GM19455 (cell line): ENCODE measurements around the gene RBM20.

Experiments
- ATAC-seq: cut with Tn5 transposase; IDR thresholded peaks from one replicate; pipeline ENCODE4 v1.9.1; 2021; ENCODE audit not compliant: unreplicated experiment

RBM20 gene

DNA sequence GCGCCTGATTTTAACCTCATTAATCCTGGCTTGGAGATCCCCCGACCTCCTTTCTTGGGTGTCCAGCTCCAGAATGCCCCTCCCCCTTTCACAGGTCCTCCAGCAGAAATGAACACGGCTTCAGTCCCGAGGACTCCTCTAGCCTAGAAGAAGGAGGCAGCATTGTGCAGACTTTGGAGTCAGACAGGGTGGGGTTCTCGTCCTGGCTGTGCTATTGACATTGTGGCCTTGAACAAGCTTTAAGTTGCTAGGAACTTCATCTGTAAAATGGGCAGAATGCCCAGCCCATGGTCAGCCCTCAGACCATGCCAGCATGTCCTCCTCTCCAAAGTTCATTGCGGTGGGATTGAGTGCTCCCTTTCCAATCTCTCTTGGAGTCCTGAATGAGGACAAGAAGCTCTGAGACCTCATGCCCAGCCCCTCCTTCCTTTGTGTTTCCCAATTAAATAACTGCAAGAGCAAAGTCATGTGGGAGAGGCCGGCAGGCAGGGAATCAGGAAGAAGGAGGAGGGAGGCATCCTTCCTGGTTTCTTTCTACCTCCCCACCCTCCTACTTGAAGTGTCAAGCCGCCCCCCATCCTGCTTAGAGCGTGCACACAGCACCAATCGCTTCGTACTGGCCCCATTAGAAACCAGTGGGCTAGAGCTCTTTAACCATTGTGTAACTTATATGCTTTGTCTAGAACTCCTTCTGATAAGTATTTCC is 86.4 kb downstream of the RBM20 start:
- no peak for ATAC-seq

DNA sequence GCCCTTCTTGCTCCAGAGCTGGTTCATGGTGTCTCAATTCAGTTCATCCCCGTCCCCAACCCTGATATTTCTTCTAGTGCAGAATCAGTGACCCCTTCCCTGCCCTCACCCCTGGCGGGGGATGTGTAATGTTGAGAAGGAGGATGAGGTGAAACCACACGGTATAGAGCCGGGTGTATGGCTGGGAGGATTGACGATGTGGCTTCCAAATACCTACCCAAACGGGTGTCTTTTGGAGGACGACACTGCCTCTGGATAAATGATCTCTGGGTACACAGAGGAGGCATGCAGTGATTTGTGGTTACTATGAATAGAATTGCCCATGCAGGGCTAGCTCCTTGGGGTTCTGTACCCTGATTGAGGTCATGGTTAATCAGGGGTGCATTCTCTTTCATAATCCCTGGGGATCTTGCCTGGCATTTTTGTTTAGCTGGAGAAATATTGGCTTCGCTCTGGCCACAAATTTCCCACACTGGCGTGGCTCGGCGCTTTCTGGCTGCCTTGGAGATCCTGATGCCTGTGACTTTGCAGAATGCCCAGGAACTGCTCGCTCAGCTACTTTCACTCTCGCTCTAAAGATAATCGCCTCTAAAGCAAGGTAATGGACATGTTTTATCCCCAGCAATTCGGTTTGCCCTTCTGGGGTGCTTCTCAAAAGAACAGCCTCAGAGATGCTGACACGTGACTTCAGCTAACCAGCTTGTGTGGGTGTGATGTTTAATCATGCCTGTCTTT is 89.2 kb downstream of the RBM20 start:
- ATAC-seq: no peak

DNA sequence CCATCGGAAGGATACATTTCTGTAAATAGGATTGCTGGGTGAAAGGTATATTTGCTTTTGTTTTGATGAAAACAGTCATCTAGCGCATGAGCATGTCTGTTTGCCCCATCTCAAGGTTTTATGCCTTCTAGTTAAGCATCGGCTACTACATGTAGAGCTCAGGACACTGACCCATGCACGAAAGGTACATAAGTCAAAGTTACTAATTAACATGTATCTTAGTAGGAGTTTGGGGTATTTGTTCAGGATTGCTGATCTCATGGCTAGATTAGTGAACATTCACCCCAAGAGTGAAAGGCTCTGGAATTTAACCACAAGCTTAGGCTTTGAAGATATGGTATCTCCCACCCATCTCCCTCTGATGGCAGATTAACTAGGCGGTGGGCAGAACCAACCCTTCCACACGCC is 91.5 kb downstream of the RBM20 start:
- no peak for ATAC-seq

DNA sequence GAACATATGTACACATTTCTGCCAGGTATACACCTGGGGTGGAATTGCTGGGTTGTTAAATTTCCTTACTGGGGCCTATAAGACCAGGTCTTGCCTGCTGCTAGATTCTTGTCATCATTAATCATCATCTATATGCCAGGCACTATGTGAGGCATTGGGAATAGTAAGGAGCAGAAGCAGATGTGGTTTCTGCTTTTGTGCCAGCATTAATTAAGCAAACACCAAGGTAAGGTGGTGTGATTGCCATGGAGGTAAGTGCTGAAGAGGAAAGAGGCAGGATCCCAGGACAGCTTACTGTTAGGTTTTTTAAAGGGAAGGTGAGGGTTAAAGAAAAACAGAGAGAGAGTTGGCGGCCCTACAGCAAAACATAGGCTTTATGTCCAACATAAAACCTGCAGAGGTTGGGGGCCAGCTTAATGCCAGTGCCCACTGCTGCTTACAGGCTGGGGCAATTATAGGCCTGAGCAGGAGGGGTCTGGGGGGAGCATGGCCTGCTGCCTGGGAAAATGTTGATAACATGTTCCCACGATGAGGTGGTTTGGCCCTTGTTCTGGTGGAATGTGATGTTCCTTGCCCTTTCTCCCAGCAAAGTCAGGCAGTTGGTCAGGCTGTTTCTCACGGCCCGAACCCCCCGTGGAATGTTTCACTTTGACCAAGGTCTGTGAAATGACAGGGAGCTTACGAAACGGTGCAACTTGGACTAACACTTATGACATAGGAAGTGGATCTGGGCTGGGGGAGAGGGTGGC is 93.9 kb downstream of the RBM20 start:
- no peak for ATAC-seq

DNA sequence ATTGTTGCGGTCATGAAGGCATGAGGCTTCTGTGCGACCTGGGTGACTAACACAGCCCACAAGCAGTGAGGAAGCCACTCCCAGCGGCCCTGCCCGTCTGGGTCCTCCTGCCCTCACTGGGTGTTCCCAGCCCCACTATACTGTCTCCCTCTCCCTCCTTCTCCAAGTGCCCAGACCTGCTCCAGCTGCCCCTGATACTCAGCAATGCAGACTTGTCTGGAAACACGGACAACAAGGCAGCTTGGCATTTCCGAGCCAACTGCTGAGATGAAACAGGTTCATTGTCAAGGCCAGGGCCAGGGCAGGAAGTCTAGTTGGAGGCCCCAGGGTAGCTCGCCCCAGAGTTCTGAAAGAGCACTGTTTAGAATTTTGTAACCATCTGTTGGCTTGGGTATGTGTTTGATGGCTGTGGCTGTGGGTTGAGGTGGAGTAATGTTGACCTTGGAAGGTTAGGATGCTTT is 95.7 kb downstream of the RBM20 start:
- ATAC-seq: no peak

DNA sequence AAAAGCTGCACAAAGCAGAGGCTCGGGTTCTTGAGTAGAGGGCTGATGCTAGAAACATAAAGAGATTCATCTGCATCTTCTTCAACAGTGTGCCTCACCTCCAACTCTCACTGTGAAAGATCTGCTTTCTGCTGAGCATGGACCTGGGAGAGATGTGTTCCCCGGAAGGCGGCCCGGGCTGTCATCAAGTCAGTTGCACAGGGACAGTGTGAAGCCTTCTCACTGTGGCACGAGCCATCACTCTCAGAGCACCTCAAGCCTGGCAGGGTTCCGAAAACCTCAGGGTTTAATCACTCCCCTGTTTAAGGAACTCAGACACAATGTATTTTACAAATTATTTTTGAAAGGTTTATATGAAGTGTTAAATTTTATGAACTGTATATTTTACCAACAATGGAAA is 98.7 kb downstream of the RBM20 start:
- no peak for ATAC-seq

DNA sequence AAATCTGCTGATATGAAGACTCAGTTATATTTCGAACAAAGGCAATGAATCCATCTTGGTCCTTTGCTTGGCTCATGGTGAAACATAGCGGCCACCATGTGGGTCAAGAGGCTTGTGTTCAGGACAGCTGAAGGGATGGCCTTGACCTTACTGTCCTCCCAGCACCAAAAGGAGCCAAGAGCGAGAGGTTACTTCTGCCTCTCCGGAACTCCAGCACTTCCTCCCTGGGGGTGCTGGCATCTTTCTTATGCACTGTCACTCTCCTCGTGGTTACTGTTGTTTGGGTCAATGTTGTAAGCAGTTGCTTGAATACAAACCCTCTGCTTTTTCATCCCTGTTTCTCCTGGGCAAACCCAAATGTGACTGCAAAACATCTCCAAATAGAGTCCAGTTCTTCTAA is 100.6 kb downstream of the RBM20 start:
- ATAC-seq: no peak

DNA sequence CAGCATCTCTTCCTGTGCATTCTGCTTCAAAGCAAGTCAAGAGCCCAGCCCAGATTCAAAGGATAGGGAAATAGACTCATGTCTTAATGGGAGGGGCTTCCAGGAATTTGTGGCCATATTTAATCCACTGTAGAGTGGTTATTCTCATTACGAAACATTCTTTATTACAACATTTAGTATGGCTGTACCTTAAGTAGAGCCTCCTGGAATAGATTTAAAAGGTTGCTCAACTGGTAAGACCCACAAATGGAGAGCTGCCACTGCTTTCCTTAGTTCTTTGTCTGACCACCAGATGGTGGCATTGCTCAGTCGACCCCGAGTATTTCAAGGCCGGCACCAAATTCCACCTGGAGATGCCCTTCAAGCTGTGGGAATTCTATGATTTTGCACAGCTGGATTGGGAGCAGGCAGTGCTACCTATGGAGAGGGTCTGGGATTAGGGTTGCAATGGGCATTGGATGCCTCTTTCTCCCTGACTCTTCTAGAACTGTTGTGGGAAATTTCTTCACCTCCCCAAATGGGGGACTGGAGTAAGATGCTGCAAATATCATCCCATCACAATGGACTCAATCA is 102.2 kb downstream of the RBM20 start:
- ATAC-seq: no peak

DNA sequence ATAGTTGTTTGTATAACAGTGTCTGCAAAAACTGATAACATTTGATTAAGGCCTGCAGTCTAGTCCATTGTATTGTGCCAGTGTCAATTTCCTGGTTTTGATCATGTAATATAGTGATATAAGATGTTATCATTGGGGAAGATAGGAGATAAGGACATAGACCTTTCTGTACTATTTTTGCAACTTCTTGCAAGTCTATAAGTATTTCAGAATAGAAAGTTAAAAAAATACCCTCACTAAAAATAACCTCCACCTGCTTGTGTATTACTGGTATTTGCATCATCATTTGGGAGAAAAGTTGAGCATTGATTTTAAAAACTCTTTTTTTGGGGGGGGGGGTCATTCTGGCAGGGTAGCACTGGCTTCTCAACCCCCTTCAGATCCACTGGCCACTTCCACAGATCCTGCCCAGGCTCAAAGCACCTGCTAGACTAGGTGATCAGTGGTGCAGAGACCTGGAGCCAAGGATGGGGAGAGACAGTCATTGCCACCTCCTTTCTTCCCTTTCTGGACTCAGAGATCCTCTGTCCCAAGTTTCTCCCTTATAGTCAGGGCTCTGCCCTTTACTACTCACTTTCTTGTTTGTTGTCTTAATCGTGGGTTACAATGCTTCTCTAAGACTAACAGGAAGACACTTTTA is 103.0 kb downstream of the RBM20 start:
- ATAC-seq: no peak

DNA sequence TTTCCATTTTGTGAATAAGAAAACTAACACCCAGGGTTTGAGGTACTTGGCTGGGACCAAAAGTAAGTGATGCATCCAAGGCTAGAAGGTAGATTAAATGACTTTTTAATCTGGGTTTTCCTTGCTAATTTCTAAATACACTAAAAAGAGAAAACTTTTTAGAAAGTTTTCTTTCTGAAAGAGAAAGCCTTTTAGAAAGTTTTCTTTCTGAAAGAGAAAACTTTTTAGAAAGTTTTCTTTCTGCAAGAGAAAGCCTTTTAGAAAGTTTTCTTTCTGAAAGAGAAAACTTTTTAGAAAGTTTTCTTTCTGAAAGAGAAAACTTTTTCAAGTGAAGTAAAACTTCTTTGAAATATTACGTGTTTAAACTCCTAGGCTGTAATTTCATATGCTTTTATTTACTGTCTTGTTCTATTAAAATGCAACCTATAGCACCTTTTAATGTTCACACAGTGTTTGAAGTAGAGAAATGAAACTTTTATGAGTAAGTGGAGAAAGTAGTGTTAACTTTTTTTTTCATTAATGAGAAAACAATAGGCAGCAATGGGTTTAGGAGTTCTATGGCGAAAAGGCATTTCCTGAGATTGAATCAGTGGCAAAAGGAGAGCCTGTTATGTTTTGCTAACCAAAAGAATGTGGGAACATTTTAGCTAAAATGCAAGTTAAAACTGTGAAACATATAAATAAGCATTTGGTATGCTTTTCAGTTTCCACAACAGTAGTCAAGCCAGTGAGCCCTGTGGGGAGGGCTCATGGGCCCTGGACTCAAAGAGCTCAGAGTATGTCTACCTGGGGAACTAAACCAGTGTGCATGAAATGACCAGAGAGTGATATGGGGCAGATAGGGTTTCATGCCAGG is 103.7 kb downstream of the RBM20 start:
- ATAC-seq: no peak

DNA sequence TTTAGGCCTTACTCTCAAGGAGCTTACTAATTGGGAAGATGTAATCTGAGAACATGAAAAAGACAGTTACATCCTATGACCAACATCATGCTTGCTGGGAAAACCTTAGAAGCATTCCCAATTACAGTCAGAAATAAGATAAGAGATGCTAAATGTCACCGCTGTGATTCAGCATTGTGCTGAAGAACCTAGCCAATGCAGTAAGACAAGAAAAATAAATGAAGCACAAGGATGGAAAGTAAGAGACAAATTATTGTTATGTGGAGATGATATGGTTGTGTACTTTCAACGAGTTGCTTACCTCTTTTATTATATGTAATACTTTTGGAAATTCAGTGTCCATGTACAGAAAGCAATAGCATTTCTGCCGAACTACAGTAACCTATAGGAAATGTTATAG is 104.8 kb downstream of the RBM20 start:
- no peak for ATAC-seq

DNA sequence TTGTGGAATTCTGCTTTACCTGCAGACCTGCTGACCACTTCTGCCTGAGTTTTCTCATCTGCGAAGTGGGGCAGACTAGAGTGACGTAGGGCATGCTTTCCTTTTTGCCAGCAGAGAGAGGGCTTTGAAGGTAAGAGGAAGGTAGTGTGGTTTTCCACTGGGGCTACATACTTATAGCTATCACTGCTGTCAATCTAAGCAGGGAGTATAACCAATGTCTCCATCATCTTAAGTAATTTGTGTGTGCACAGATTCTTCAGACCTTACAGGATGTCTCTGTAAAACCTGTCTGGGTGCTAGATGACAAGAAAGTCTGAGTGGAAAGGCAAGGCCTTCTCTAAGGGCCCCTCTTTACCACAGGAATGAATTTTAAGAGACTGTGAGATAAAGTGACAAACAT is 106.8 kb downstream of the RBM20 start:
- ATAC-seq: no peak

DNA sequence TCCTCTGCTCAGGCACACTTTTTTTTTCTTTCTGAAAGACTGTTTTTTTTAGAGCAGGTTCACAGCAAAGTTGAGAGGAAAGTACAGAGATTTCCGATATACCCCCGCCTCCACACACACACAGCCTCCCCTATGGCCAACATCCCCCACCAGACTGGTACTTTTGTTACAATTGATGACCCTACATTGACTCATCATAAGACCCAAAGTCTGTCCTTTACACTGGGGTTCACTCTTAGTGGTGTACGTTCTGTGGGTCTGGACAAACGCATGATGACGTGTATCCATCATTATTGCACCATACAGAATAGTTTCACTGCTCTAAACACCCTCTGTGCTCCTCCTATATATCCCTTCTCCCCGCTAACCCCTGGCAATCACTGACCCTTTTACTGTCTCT is 107.7 kb downstream of the RBM20 start:
- no peak for ATAC-seq

DNA sequence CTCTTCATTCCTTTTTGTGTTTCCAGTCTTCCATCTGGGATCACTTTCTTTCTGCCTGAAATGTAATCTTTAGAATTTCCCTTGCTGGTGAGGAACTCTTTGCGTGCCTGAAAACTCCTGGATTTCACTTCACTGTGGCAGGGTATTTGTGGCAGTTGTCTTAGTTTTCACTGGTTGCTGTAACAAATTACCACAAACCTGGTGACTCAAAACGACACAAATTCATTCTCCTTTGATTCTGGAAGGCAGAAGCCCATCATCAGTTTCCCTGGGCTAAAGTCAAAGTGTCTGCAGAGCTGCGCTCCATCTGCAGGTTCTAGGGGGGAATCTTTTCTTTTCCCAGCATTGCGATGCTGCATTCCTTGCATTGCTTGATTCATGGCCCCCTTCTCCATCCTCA is 109.3 kb downstream of the RBM20 start:
- ATAC-seq: no peak

DNA sequence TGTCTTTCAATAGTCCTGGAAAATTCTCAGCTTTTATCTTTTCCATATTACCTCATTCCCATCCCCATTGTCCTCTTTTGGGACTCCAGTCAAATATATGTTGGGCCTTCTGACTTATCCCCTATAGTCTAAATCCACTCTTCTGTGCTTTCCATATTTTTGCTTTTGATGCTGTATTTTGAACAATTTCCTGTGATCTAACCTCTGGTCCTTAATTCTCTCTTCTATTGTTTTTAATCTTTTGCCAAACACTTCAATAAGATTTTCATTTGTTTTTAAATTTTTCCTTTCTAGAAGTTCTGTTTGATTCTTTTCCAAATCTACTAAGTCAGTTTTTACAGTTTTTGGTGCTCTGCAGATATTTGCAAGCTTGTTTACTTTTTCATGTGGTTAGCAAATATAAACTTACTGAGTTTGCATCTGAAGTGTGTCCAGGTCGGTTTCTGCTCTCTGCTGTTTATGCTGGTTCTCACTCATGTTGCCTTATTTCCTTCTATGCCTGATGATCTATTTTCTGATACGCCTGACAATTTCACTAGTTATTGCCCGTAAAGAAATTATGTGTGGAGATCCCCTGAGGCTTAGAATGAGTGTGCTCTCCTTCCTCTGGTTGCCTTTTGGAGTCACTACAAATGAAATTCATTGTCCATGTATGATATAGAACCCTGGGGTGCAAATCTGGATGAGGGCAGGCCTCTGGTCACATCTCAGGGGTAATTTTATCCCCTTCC is 110.4 kb downstream of the RBM20 start:
- no peak for ATAC-seq

DNA sequence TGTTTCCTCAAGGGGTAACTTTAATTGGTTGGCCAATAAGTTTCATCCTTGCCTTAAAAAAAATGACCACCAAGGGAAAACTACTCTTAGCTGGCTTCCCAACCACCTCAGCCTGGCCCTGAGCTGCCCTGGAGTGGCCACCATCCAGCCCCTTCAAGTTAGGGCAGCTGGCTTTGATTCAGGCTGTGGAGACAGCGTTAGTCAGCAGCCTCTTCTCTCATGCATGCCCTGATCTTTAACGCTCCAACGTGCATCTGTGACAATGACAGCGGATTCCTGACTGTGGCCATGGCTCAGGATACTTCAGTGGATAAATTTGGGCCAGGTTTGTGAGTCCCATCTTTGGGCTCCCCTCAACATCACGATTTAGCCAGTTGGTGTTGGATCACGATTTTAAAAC is 111.6 kb downstream of the RBM20 start:
- ATAC-seq: no peak

DNA sequence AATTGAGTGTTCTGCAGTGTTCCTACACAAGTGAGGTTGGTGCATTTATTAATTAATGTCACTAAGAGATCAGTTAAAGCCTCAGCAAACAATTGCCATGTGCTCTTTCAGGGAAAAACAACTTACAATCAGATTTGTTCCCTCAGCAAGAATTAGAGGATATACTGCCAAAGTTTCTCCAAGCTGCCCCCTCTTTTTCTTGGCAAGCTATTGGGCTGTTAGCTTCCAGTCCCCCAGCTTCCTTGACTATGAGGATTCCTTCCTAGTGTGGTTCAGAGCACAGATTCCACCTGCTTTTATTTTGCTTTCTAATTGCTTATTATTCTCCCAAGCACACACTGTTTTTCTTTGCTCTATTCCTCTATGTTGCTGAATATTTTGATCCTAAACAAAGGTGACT is 112.7 kb downstream of the RBM20 start:
- ATAC-seq: no peak

DNA sequence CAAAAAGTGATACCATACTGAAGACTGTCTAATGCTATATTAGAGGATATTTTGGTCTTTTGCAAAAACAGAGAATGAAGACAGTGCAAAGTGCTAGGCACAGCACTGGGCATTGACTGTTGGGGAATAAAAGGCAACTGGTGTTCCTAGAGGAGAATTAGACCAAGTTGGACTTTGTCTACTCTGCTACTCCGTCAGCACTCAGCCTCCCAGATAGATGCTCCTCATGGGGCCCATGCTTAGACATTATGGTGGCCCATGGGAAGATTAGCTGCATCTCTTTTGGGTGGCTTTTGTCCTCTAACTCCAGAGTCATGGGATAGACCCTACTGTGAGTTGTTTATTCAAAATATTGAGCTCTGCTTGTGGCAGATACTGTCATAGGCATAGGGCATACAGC is 113.5 kb downstream of the RBM20 start:
- ATAC-seq: no peak

DNA sequence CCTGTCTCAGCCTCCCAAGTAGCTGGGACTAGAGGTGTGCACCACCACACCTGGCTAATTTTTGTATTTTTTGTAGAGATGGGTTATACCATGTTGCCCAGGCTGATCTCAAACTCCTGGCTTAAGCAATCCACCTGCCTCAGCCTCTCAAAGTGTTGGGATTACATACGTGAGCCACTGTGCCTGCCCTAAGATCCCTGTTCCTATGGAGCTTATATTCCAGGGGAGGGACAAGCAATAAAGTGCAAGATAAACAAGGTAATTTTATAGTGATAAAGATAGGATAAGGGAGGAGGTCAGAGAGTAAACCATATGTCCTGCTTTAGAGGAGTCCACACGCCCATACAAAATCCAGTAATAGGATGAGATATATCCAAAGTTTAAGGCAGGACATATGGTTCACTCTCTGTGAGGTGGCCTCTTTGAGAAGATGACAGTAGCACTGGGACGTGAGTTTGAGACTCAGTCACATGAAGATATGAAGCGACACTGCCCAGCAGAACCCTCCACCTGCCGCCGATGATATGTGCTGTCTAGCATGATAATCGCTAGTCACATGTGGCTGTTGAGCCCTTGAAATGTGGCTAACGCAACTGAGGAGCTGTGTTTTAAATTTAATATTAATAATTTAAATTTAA is 114.1 kb downstream of the RBM20 start:
- no peak for ATAC-seq
